Effector memory CD8-positive, alpha-beta T cell (primary cell): ENCODE measurements around the gene GNAL.

Experiments
- ATAC-seq: fragments of 150-1000 bp; cut with Tn5 transposase; replicated peaks from 2 replicates; pipeline ENCODE4 v1.10.0; 2021; ENCODE audit warnings: mild to moderate bottlenecking, moderate library complexity
- DNase-seq, 3 experiments: peaks; one replicate each; pipeline ENCODE4 v3.0.0; 2021
- H3K27ac Mint-ChIP-seq, 2 donors: one replicate each; pipeline ENCODE4 v1.8.0; 2022; ENCODE audit warnings: mild to moderate bottlenecking in 2 of 2, mixed read lengths in 2 of 2, moderate library complexity in 2 of 2
- H3K27me3 Mint-ChIP-seq, 2 donors: one replicate each; pipeline ENCODE4 v1.8.0; 2022; ENCODE audit warnings: mixed read lengths in 2 of 2
- H3K36me3 Mint-ChIP-seq: one replicate; pipeline ENCODE4 v1.8.0; 2022; ENCODE audit warnings: mild to moderate bottlenecking, moderate library complexity, mixed read lengths; ENCODE audit not compliant: insufficient read depth
- H3K4me1 Mint-ChIP-seq, 2 donors: one replicate each; pipeline ENCODE4 v1.8.0; 2022; ENCODE audit warnings: low read depth in 2 of 2, mixed read lengths in 2 of 2
- H3K4me3 Mint-ChIP-seq, 2 donors: one replicate each; pipeline ENCODE4 v1.8.0; 2022; ENCODE audit warnings: mild to moderate bottlenecking in 2 of 2, mixed read lengths in 2 of 2, moderate library complexity in 2 of 2
- H3K9me3 Mint-ChIP-seq, 2 donors: one replicate each; pipeline ENCODE4 v1.8.0; 2022; ENCODE audit warnings: mixed read lengths in 2 of 2

GNAL gene

GRCh38 chr18:11767935-11768334 lies 78.9 kb downstream of the GNAL start:
- Mint-ChIP-seq H3K27ac (no peak overlapping the region), H3K9me3 (no peaks in the 10 kb centered on the region), H3K4me3 (no peak overlapping the region), H3K36me3 (no peaks in the 10 kb centered on the region), H3K4me1 (no peaks in the 10 kb centered on the region), H3K27me3 (peaks cover 22 to 30% of the 10 kb centered on the region in 2 donors)
- DNase-seq = no peak
- no peak for ATAC-seq

DNA sequence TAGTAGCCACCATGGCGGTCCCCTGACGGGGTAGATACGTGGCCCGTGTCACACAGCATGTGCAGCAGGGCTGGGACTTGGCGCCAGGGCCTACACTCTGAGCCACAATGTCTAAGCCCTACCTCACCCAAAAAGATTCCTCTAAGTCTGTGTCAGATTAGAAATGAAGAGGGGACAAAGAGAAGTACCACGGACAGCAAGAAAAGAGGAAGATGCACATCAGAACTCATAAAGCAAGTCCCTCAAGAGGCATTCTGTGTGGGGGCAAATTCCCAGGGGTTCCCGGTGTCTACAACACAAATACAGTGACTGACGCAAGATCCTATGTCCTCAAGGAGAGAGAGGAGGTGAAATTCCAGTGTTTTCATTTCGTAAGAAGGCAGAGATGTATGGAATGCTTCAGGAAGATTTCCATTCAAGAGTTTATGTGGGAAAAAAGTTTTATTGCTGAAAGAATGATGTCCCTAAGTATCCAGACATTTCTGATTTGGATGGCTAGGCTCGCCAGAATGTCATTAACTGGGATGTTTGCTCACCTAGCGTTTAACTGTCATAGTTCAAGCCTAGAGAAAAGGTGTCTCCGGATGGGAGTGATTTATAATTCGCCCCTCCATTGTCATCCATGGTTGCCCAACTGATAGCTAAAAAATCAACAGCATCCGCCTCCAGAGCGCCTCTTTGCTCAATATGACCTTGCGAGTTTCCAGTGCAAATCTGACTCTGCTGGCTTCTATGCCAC lies 86.5 kb downstream of the GNAL start:
- Mint-ChIP-seq H3K36me3 (no peaks in the 10 kb centered on the region), H3K27me3 (peaks cover 26 to 44% of the 10 kb centered on the region in 2 donors), H3K4me1 (no peaks in the 10 kb centered on the region), H3K27ac (no peak overlapping the region), H3K4me3 (no peak overlapping the region), H3K9me3 (no peaks in the 10 kb centered on the region)
- no peak for ATAC-seq
- DNase-seq = no peak

DNA sequence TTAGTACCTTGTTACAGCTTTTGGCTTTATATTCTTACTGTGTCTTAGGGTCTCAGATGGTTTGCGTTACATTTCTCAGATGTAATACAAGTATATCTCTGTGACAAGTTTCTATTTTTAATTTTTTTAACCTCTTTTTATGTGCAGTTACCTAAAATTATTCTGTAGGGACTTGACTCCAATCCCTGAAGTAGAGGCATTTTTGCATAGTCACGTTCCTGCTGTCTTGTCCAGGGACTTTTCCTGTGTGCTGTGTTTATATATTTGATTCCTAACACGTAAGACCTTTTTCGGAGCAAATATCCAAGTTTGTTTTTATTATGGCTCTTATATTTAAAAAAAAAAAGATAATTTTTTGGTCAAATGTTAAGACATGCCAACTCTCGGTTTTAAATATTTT lies 91.0 kb downstream of the GNAL start:
- H3K9me3 Mint-ChIP-seq = no peaks in the 10 kb centered on the region
- H3K27ac Mint-ChIP-seq = no peak overlapping the region
- DNase-seq (no peak), ATAC-seq (no peak)
- H3K4me1 Mint-ChIP-seq = no peaks in the 10 kb centered on the region
- H3K36me3 Mint-ChIP-seq = no peaks in the 10 kb centered on the region
- H3K27me3 Mint-ChIP-seq = peaks cover 7 to 27% of the 10 kb centered on the region in 2 donors
- H3K4me3 Mint-ChIP-seq = no peak overlapping the region

- H3K36me3 Mint-ChIP-seq = no peaks in the 10 kb centered on the region
- no peak overlapping the region for H3K27ac Mint-ChIP-seq
- DNase-seq (no peak), ATAC-seq (no peak)
- peaks cover 0 to 2% of the 10 kb centered on the region in 2 donors for H3K4me1 Mint-ChIP-seq
- peaks cover 15 to 52% of the 10 kb centered on the region in 2 donors for H3K27me3 Mint-ChIP-seq
- no peaks in the 10 kb centered on the region for H3K9me3 Mint-ChIP-seq
- no peak overlapping the region for H3K4me3 Mint-ChIP-seq
These were observed 94.8 kb downstream of the GNAL start for GRCh38 chr18:11783716-11784331.

DNA sequence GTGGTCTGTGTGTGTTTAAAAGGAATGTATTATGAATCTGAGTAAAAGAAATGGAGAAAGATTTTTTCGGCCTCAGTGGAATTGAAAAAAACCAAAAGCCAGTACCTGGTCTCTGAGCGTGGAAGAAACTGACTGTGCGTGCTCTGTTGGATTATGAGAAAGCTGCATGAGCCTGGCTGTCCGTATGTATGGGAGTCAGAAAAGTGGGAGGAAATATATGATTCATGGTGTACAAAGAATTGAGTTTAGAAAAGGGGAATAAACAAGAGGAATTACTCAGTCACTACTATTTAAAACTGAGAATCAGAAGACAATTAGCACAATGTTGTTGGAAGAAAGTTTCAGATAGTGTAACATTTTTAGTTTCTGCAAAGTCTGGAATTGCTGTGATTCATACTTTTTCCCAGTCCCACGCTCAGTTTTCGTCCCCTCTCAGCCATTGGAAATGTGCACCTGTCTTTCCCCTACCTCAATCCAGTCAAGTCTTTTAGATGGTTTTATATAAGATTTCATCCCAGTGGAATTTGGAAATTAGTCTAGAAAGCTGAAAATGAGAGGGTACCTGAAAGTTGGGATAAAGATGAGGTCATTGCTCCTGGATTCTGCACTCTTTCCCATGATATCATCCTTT lies 95.7 kb downstream of the GNAL start:
- DNase-seq = no peak
- no peaks in the 10 kb centered on the region for H3K36me3 Mint-ChIP-seq
- H3K27ac Mint-ChIP-seq = no peak overlapping the region
- no peak for ATAC-seq
- peaks cover 8 to 57% of the 10 kb centered on the region in 2 donors for H3K27me3 Mint-ChIP-seq
- peaks cover 0 to 2% of the 10 kb centered on the region in 2 donors for H3K4me1 Mint-ChIP-seq
- H3K9me3 Mint-ChIP-seq = no peaks in the 10 kb centered on the region
- no peak overlapping the region for H3K4me3 Mint-ChIP-seq

- H3K4me1 Mint-ChIP-seq = peaks cover 0 to 2% of the 10 kb centered on the region in 2 donors
- ATAC-seq (no peak), DNase-seq (no peak)
- peaks cover 12 to 65% of the 10 kb centered on the region in 2 donors for H3K27me3 Mint-ChIP-seq
- no peak overlapping the region for H3K4me3 Mint-ChIP-seq
- no peaks in the 10 kb centered on the region for H3K36me3 Mint-ChIP-seq
- no peak overlapping the region for H3K27ac Mint-ChIP-seq
- H3K9me3 Mint-ChIP-seq = no peaks in the 10 kb centered on the region
These were observed 96.5 kb downstream of the GNAL start for GRCh38 chr18:11785444-11786055.

DNA sequence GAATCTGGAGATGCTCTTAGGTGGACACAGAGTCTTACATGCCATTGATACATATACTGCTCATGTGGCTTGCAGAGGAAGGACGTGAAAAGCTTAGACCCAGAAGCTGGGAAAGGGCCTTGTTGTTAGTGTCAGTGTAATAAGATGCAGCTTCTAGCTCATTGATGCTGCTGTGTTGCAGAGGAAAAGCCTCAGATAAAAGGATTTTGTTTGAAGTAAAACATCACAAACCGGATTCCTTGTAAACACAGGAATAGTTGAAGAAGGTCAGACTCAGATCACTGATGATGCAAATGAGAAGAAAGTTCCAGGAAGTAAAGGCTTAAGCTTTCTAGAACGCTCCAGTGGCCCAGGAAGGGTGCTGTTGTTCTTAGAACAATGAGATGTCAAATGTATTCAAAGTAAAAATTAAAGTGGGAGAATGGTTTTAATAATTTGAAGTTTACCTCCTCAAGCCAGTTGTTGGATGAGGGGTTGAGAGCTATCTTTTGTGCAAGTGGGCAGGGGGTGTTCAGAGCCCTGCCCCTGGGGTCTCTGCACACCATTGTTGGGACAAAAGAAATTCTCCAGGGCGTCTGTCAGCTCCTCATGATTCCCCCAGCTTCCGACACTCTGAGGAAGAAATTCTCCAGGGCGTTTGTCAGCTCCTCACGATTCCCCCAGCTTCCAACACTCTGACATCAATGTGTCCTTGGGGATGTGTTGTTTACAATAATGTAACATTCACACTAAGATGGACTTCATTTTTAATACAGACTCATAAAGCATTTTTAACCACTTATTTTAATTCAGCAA lies 100.8 kb downstream of the GNAL start:
- Mint-ChIP-seq H3K4me3 (no peak overlapping the region), H3K4me1 (peaks cover 0 to 2% of the 10 kb centered on the region in 2 donors)
- ATAC-seq = no peak

GRCh38 chr18:11791131-11791530 lies 102.1 kb downstream of the GNAL start:
- no peaks in the 10 kb centered on the region for H3K4me1 Mint-ChIP-seq
- H3K27me3 Mint-ChIP-seq = peaks cover 20 to 73% of the 10 kb centered on the region in 2 donors
- H3K27ac Mint-ChIP-seq = no peak overlapping the region
- H3K4me3 Mint-ChIP-seq = no peak overlapping the region
- H3K9me3 Mint-ChIP-seq = no peaks in the 10 kb centered on the region
- no peaks in the 10 kb centered on the region for H3K36me3 Mint-ChIP-seq
- ATAC-seq (no peak), DNase-seq (no peak)

More for the DNA sequence above, 100.8 kb downstream of the GNAL start:
- Mint-ChIP-seq H3K36me3 (no peaks in the 10 kb centered on the region), H3K9me3 (no peaks in the 10 kb centered on the region), H3K27me3 (peaks cover 27 to 85% of the 10 kb centered on the region in 2 donors), H3K27ac (peak overlapping the region in 1 of 2 donors; percentile 35)
- DNase-seq = no peak

GRCh38 chr18:11792632-11793031 lies 103.6 kb downstream of the GNAL start:
- Mint-ChIP-seq H3K36me3 (no peaks in the 10 kb centered on the region), H3K4me1 (no peaks in the 10 kb centered on the region)

DNA sequence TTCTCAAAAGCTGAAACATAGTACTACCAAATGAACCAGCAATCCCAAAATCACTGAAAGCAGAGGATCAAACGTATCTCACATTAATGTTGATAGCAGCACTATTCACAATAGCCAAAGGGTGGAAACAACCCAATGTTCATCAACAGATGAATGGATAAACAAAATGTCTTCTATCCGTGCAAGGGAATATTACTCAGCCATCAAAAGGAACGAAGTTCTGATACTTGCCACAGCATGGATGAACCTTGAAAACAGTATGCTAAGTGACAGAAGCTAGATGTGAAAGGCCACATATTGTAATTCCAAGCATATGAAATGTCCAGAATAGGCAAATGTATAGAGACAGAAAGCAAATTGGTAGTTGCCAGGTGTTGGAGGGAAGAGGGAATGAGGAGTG lies 105.1 kb downstream of the GNAL start:
- H3K27ac Mint-ChIP-seq = no peak overlapping the region
- H3K4me1 Mint-ChIP-seq = no peaks in the 10 kb centered on the region

More at GRCh38 chr18:11792632-11793031, 103.6 kb downstream of the GNAL start:
- H3K9me3 Mint-ChIP-seq = no peaks in the 10 kb centered on the region
- peaks cover 19 to 58% of the 10 kb centered on the region in 2 donors for H3K27me3 Mint-ChIP-seq
- DNase-seq = no peak
- ATAC-seq = no peak
- no peak overlapping the region for H3K27ac Mint-ChIP-seq
- H3K4me3 Mint-ChIP-seq = no peak overlapping the region

GRCh38 chr18:11795916-11796315 lies 106.9 kb downstream of the GNAL start:
- Mint-ChIP-seq H3K27ac (no peak overlapping the region), H3K4me3 (no peak overlapping the region), H3K4me1 (no peaks in the 10 kb centered on the region), H3K27me3 (peaks cover 15 to 41% of the 10 kb centered on the region in 2 donors), H3K36me3 (no peaks in the 10 kb centered on the region), H3K9me3 (no peaks in the 10 kb centered on the region)
- no peak for DNase-seq
- ATAC-seq = no peak

More for the DNA sequence above, 105.1 kb downstream of the GNAL start:
- no peak for DNase-seq
- H3K36me3 Mint-ChIP-seq = no peaks in the 10 kb centered on the region
- ATAC-seq = no peak
- H3K4me3 Mint-ChIP-seq = no peak overlapping the region
- no peaks in the 10 kb centered on the region for H3K9me3 Mint-ChIP-seq
- H3K27me3 Mint-ChIP-seq = peaks cover 19 to 51% of the 10 kb centered on the region in 2 donors

DNA sequence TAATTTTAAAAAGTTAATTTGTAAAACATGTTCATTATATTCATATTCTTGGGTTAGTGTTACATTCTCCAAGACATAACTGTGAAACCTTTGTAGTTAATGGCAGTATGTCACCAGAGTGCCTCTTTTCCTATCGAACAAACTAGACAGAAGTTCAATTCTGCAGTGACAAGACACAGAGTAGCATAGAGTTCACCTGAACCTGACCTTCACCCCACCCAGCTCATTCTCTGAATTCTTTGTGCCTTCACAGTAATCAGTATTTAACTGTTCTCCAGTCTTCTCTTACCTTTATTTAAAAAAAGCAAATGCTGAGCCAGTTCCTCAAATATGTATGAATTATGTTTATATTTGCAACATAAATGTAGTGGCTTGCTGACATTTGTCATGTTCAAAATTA lies 109.2 kb downstream of the GNAL start:
- Mint-ChIP-seq H3K4me3 (no peak overlapping the region), H3K27ac (no peak overlapping the region), H3K9me3 (no peaks in the 10 kb centered on the region), H3K27me3 (peaks cover 0 to 41% of the 10 kb centered on the region in 2 donors), H3K4me1 (no peaks in the 10 kb centered on the region), H3K36me3 (no peaks in the 10 kb centered on the region)
- DNase-seq = no peak
- no peak for ATAC-seq

- ATAC-seq (no peak), DNase-seq (no peak)
- Mint-ChIP-seq H3K4me3 (no peak overlapping the region), H3K27ac (no peak overlapping the region), H3K9me3 (no peaks in the 10 kb centered on the region), H3K36me3 (no peaks in the 10 kb centered on the region), H3K27me3 (peaks cover 0 to 36% of the 10 kb centered on the region in 2 donors), H3K4me1 (no peaks in the 10 kb centered on the region)
These were observed 110.0 kb downstream of the GNAL start for GRCh38 chr18:11799066-11799465.
